DOHH2 (cell line): ENCODE results near the gene L3MBTL3.

Experiments
- CTCF ChIP-seq: fragments of 200-600 bp; sonication (generic); IDR thresholded peaks from one replicate; pipeline ENCODE4 v1.5.1; 2014; ENCODE audit warnings: antibody characterized with exemption, mild to moderate bottlenecking, low read depth, low read length; ENCODE audit not compliant: poor library complexity, severe bottlenecking
- EZH2phosphoT487 ChIP-seq: fragments of 200-600 bp; sonication (generic); IDR thresholded peaks from 2 replicates; pipeline ENCODE4 v1.6.1; 2017; ENCODE audit warnings: borderline replicate concordance, mild to moderate bottlenecking, antibody characterized with exemption, low read length, moderate library complexity, mixed read lengths

GRCh38 chr6:129976110-129976509 is 42.3 kb upstream of the L3MBTL3 start:
- TF ChIP-seq CTCF (no peak), EZH2phosphoT487 (no peak)
